Measurements from ENCODE around the gene TMCO2.

The TMCO2 gene

DNA sequence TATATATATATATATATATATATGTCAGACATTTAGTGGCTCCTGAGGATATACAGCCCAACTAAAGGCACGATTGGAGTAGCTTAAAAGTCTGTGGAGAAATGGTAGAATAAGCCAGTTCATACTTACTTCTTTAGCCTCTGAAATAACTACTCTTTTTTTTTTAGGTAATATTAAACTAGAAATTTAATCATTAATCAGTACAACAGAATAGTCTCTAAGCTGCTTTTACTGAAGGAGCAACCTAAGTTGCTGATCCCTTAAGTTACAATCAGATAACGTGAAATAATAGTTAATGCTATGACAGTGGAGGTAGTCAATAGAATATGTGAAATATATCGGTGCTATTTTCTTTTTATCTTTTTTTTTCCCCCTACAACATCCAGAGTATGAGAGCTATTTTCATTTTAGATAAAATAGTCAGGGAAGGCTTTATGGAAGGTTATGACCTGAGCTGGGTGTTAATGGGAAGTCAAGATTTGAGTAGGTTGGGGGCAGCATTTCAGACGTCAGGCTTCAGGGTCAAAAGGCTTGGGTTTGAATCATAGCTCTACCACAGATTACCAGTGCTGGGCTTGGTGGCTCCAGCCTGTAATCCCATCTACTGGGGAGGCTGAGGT is 25.9 kb downstream of the TMCO2 start:
- Histone ChIP-seq H3K36me3 (ENCODE audit: control insufficient read depth, insufficient read depth, low read length) (peaks cover 16% of the 10 kb centered on the region), H3K27me3 (replicated peaks; ENCODE audit: control insufficient read depth, insufficient read depth, low read length) (no peaks in the 10 kb centered on the region), H3K4me3 (replicated peaks; ENCODE audit: low read depth, low read length) (no peak overlapping the region)
- no peak for TF ChIP-seq CTCF (IDR thresholded peaks at IDR 0.05; ENCODE audit: insufficient read depth, low read length, poor library complexity, severe bottlenecking)
- no peak for DNase-seq (ENCODE audit: extremely low read depth, insufficient read length)

- Histone ChIP-seq H3K36me3 (ENCODE audit: control insufficient read depth, insufficient read depth, low read length) (peaks cover 16% of the 10 kb centered on the region), H3K4me3 (replicated peaks; ENCODE audit: low read depth, low read length) (no peak overlapping the region), H3K27me3 (replicated peaks; ENCODE audit: control insufficient read depth, insufficient read depth, low read length) (no peaks in the 10 kb centered on the region)
- no peak for TF ChIP-seq CTCF (IDR thresholded peaks at IDR 0.05; ENCODE audit: insufficient read depth, low read length, poor library complexity, severe bottlenecking)
- no peak for DNase-seq (ENCODE audit: extremely low read depth, insufficient read length)
Measured at GRCh38 chr1:40274331-40274730, 26.6 kb downstream of the TMCO2 start.

DNA sequence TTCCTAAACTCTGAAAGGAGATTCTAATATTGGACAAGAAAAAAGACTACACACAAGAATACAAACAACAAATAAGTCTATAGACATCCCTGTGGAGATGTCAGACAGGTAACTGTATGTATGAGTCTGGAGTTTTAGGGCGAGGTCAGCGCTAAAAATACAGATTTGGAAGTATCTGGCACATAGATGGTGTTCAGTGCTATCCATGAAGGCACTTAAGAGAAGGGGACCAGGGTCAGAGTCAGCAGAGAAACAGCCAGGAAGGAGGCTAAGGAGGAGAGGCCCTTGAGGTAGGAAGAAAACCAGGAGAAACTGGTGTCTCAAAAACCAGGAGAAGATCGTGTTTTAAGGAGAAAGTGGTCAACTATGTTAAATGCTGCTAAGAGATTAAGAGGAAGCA is 28.4 kb downstream of the TMCO2 start:
- no peak for TF ChIP-seq CTCF (IDR thresholded peaks at IDR 0.05; ENCODE audit: insufficient read depth, low read length, poor library complexity, severe bottlenecking)
- Histone ChIP-seq H3K4me3 (replicated peaks; ENCODE audit: low read depth, low read length) (no peak overlapping the region), H3K36me3 (ENCODE audit: control insufficient read depth, insufficient read depth, low read length) (peaks cover 16% of the 10 kb centered on the region), H3K27me3 (replicated peaks; ENCODE audit: control insufficient read depth, insufficient read depth, low read length) (no peaks in the 10 kb centered on the region)
- no peak for DNase-seq (ENCODE audit: extremely low read depth, insufficient read length)

DNA sequence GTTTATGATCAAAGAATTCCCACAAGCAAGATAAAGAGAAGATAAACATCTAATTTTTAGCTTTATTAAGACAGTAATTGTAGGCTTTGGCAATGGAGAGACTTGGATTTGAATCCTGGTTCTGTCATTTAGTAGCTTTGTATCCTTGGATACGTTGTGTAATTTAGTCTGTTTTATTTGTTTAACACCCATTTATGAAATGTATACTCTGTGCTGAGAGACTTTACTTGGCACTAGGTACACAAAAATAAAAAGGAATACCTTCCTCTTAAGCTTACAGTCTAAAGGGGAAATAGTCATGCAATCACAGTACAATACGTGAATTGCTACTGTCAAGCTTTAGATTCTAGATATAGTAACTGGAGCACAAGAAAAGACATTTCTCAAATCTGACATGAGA is 34.1 kb downstream of the TMCO2 start:
- no peaks in the 10 kb centered on the region for H3K27me3 ChIP-seq (replicated peaks; ENCODE audit: control insufficient read depth, insufficient read depth, low read length)
- peaks cover 9% of the 10 kb centered on the region for H3K36me3 ChIP-seq (ENCODE audit: control insufficient read depth, insufficient read depth, low read length)
- DNase-seq (ENCODE audit: extremely low read depth, insufficient read length), result no peak
- no peak for TF ChIP-seq CTCF (IDR thresholded peaks at IDR 0.05; ENCODE audit: insufficient read depth, low read length, poor library complexity, severe bottlenecking)
- H3K4me3 ChIP-seq (replicated peaks; ENCODE audit: low read depth, low read length), result no peak overlapping the region

DNA sequence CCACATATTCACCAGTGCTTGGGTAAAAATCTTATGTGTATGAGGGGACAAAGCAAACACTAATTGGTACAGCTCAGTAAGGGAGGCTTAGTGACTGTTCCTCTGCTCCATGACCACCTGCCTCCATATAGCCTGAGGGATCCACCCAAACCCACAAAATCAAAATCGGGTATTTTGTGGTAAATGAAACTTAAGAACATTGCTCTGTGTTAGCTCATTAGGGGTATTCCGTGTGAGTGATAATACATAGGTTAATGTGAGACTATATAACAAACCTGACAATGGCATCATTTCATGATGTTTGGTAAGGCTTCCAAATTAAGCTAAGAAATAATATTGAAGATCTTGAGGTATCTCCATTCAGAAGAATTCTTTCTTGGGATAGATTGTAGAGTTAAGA is 43.6 kb downstream of the TMCO2 start:
- DNase-seq (ENCODE audit: extremely low read depth, insufficient read length), result no peak
- TF ChIP-seq CTCF (IDR thresholded peaks at IDR 0.05; ENCODE audit: insufficient read depth, low read length, poor library complexity, severe bottlenecking), result no peak
- no peak overlapping the region for H3K4me3 ChIP-seq (replicated peaks; ENCODE audit: low read depth, low read length)
- no peaks in the 10 kb centered on the region for H3K27me3 ChIP-seq (replicated peaks; ENCODE audit: control insufficient read depth, insufficient read depth, low read length)
- H3K36me3 ChIP-seq (ENCODE audit: control insufficient read depth, insufficient read depth, low read length), result peaks cover 5% of the 10 kb centered on the region
